A673 (cell line): Measurements from ENCODE around the gene WNT11. TPM values are rescaled to one million over a fixed set of nuclear protein-coding genes. Genes with fewer than 3 reads are reported as not detected.

Experiments
- Bru-seq: library from RNA; stranded (reverse); fragments of 400-500 nt; gene quantifications from one replicate; lab custom pipeline; 2021; lab: Mats Ljungman, UMichigan
- BruChase-seq, 2 experiments: library from RNA; stranded (reverse); fragments of 400-500 nt; gene quantifications; one replicate each; lab custom pipeline; 2021; lab: Mats Ljungman, UMichigan
- BruUV-seq: library from RNA; stranded (reverse); fragments of 400-500 nt; replicated peaks from 2 replicates; lab custom pipeline; 2021; lab: Mats Ljungman, UMichigan
- CTCF ChIA-PET: fragments of 300-600 bp; sonication (Branson Sonifier 250); formaldehyde crosslinking; loops from one replicate; lab custom pipeline; 2022; ENCODE audit warnings: antibody characterized with exemption; lab: Charles Lee
- POLR2A ChIA-PET: fragments of 300-600 bp; sonication (Branson Sonifier 250); formaldehyde crosslinking; loops from one replicate; lab custom pipeline; 2022; ENCODE audit warnings: antibody characterized with exemption; ENCODE audit not compliant: low non-redundant PET; lab: Charles Lee
- DNase-seq: peaks from one replicate; pipeline ENCODE4 v3.0.0-alpha.2; 2015; ENCODE audit warnings: low spot score
- H3K27ac ChIP-seq: fragments of 200-600 bp; sonication (generic); 2 replicates; pipeline ENCODE4 v1.5.1; 2016; ENCODE audit warnings: mixed run types, low read depth, mild to moderate bottlenecking, mixed read lengths, antibody characterized with exemption, low read length; ENCODE audit not compliant: poor library complexity, severe bottlenecking
- H3K27me3 ChIP-seq: fragments of 200-600 bp; sonication (generic); replicated peaks from 2 replicates; pipeline ENCODE4 v1.6.1; 2017; ENCODE audit warnings: mixed run types, low read depth, mild to moderate bottlenecking, mixed read lengths, antibody characterized with exemption, low read length; ENCODE audit not compliant: insufficient read depth, poor library complexity
- H3K36me3 ChIP-seq: fragments of 200-600 bp; sonication (generic); 2 replicates; pipeline ENCODE4 v1.6.1; 2016; ENCODE audit warnings: mixed run types, mild to moderate bottlenecking, mixed read lengths, antibody characterized with exemption, low read length; ENCODE audit not compliant: insufficient read depth, poor library complexity, severe bottlenecking
- H3K4me1 ChIP-seq: fragments of 200-600 bp; sonication (generic); 2 replicates; pipeline ENCODE4 v1.6.1; 2017; ENCODE audit warnings: mixed run types, mild to moderate bottlenecking, mixed read lengths, antibody characterized with exemption, low read length; ENCODE audit not compliant: insufficient read depth, poor library complexity, severe bottlenecking
- H3K4me3 ChIP-seq: fragments of 200-600 bp; sonication (generic); 2 replicates; pipeline ENCODE4 v1.5.1; 2016; ENCODE audit warnings: low read depth, mixed run types, mild to moderate bottlenecking, mixed read lengths, low read length; ENCODE audit not compliant: poor library complexity, severe bottlenecking
- H3K9me3 ChIP-seq: fragments of 200-600 bp; sonication (generic); 2 replicates; pipeline ENCODE4 v1.6.1; 2016; ENCODE audit warnings: mixed run types, low read depth, mild to moderate bottlenecking, mixed read lengths, antibody characterized with exemption, low read length; ENCODE audit not compliant: poor library complexity, severe bottlenecking
- EZH2 ChIP-seq: fragments of 200-600 bp; sonication (generic); IDR thresholded peaks from 2 replicates; pipeline ENCODE4 v1.6.1; 2017; ENCODE audit warnings: borderline replicate concordance, low read depth, mild to moderate bottlenecking, mixed read lengths, antibody characterized with exemption, low read length; ENCODE audit not compliant: poor library complexity, severe bottlenecking
- intact Hi-C: fragments of 100-400 bp; cut with micrococcal nuclease; formaldehyde crosslinking; loops from one replicate; pipeline ENCODE4 v1.10.0; 2022; ENCODE audit not compliant: unreplicated experiment
- long read RNA-seq: library from polyadenylated mRNA; stranded (forward); transcript quantifications from one replicate; pipeline ENCODE4 v2.0.0, GENCODE V29; 2022
- total RNA-seq: library from RNA; stranded (reverse); gene quantifications from 2 replicates; pipeline ENCODE4 v1.2.3, GENCODE V29; 2021
- TF ChIP-seq, protein P1 (sequence below): fragments of 300-800, 200-600 bp; sonication (generic); conservative IDR thresholded peaks from 2 replicates; pipeline ENCODE4 v1.5.1; 2017; ENCODE audit warnings: low read depth, mild to moderate bottlenecking, antibody characterized with exemption, low read length, moderate library complexity, mixed read lengths

Gene WNT11
- 0.94 and 1.2 TPM in 2 replicates for total RNA-seq
- percentile 20 among the genes with signal in this experiment for Bru-seq, nascent RNA
- BruChase-seq, experiment 1, labeled RNA remaining after a 2-hour chase, result percentile 28 among the genes with signal in this experiment
- BruChase-seq, experiment 2, labeled RNA remaining after a 6-hour chase, result percentile 24 among the genes with signal in this experiment
- long read RNA-seq, transcript WNT11-201 (5 exons, 1,930 nt), result major isoform, 7 of 7 reads
- long read RNA-seq, partial matches to known transcripts, result 0 of 7 reads
- long read RNA-seq, other reads (novel, unspliced or antisense), result 0 of 7 reads

DNA sequence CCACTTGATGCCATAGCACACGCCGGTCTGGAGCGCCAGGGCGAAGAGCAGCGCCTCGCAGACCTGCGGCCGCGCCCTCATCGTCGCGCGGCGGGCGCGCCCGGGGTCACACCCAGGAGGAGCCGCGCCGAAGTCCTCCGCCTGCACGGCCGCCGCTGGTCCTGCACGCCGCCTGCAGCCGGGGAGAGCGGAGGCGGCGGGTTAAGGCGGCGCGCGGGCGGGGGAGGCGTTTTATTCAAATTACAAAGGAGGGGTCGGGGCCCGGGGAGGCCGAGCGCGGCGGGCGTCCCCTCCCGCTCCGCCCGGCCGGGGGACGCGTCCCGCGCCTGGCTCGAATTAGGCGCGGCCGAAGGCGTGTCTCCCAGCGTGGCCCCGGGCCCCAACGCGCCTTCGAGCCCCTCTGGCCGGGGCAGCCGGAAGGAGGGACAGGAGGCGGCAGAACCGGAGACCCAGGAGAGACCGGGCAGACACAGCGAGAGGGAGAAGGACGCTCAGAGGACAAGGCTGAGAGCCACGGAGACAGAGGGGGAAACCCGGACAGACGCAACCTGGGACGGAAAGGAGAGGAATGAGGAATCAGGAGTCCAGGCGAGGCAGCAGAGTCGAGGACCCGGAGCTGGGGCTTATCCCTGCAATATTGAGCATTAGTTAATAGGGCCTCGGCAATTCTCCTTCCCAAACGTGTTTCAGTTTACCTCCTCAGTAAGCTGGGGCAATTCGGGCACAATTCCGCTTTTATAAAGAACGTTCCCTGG lies at the start of gene WNT11:
WNT11 (minus strand) TSS at position 176 of the 755 bp plus-strand sequence; CDS start at position 81, 95 bp downstream.
- peaks cover 34% of the 10 kb centered on the region for H3K4me1 ChIP-seq
- no peak within 1 kb of the TSS for H3K27ac ChIP-seq
- intact Hi-C loops, result loop anchor here (1.0 to 5.0 kb wide), 4 partner anchors 112 to 474 kb away; no protein-coding TSS in a partner anchor
- no peaks in the 10 kb centered on the region for H3K36me3 ChIP-seq
- ChIA-PET POLR2A (no interaction called here), CTCF (interaction anchor here (0.8 to 3.4 kb wide), 9 partner anchors 28 to 514 kb away, joined by 3 to 40 read pairs (median 5); no protein-coding TSS in a partner anchor)
- BruUV-seq, result no TSS peak
- TF ChIP-seq, protein P1, sequence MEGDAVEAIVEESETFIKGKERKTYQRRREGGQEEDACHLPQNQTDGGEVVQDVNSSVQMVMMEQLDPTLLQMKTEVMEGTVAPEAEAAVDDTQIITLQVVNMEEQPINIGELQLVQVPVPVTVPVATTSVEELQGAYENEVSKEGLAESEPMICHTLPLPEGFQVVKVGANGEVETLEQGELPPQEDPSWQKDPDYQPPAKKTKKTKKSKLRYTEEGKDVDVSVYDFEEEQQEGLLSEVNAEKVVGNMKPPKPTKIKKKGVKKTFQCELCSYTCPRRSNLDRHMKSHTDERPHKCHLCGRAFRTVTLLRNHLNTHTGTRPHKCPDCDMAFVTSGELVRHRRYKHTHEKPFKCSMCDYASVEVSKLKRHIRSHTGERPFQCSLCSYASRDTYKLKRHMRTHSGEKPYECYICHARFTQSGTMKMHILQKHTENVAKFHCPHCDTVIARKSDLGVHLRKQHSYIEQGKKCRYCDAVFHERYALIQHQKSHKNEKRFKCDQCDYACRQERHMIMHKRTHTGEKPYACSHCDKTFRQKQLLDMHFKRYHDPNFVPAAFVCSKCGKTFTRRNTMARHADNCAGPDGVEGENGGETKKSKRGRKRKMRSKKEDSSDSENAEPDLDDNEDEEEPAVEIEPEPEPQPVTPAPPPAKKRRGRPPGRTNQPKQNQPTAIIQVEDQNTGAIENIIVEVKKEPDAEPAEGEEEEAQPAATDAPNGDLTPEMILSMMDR, result no peak
- no peak for TF ChIP-seq EZH2
- H3K4me3 ChIP-seq, result peak within 1 kb of the TSS; percentile 56
- no peaks in the 10 kb centered on the region for H3K9me3 ChIP-seq
- H3K27me3 ChIP-seq, result peaks cover 57% of the 10 kb centered on the region
- peak; percentile 43 for DNase-seq

DNA sequence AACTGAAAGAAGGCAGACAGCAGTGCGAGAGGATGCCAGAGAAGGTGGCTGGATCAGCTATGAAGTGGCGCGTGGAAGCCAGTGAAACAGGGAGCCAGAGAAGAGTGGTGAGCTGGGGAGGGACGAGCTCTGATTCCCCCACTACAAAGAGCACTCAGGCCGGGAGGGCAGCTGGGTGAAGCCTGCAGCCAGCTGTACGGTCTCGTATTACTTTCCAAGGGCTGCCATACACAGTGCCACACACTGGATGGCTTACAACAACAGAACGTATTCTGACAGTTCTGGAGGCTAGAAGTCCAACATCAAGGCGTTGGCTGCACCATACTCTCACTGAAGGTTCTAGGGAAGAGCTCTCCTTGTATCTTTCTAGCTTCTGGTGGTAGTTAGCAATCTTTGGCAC lies 47.1 kb upstream of the WNT11 start:
- Histone ChIP-seq H3K9me3 (no peaks in the 10 kb centered on the region), H3K4me1 (no peaks in the 10 kb centered on the region), H3K4me3 (no peak overlapping the region), H3K27ac (no peak overlapping the region), H3K36me3 (no peaks in the 10 kb centered on the region), H3K27me3 (no peaks in the 10 kb centered on the region)
- CTCF ChIA-PET, result no interaction called here
- POLR2A ChIA-PET, result no interaction called here
- TF ChIP-seq EZH2, result no peak
- TF ChIP-seq, protein P1, result no peak
- BruUV-seq, result no TSS peak
- intact Hi-C loops, result no loop called here
- DNase-seq, result no peak

DNA sequence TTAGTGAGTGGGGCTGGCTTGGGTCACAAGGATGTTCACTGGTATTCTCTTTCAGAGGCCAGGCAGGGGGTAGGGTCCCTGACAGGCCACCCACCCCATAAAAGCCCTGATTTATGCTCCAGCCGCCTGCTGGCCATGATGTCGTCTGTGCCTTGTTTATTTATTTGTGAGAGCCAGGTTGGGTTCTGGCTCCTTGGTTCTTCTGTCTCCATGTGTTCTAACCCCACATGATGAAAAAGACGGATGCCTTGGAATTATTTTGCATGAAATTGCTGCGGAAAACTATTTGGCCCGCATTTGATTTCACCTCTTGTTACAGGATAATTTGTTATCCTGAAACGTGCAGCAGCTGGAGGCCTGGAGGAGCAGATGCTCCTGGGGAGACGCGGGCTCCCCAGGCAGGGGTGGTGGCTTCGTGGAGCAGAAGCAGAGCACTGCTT lies 46.3 kb upstream of the WNT11 start:
- CTCF ChIA-PET, result no interaction called here
- H3K9me3 ChIP-seq, result no peaks in the 10 kb centered on the region

More for the DNA sequence above, 46.3 kb upstream of the WNT11 start:
- BruUV-seq, result no TSS peak
- no peak overlapping the region for H3K4me3 ChIP-seq
- no peaks in the 10 kb centered on the region for H3K27me3 ChIP-seq
- no peaks in the 10 kb centered on the region for H3K4me1 ChIP-seq
- POLR2A ChIA-PET, result no interaction called here
- DNase-seq, result no peak
- intact Hi-C loops, result no loop called here
- no peak overlapping the region for H3K27ac ChIP-seq
- H3K36me3 ChIP-seq, result no peaks in the 10 kb centered on the region
- TF ChIP-seq, protein P1, result no peak
- TF ChIP-seq EZH2, result no peak
